BJ (cell line): Measurements from ENCODE around the gene CUL5. TPM values are rescaled to one million over a fixed set of nuclear protein-coding genes. Genes with fewer than 3 reads are reported as not detected.
A peak's percentile ranks its signal among the peaks of the same experiment; 100 is the strongest.

Experiments
- CTCF ChIA-PET: fragments of 350-600 bp; formaldehyde crosslinking; extraction: SDS; loops from one replicate; lab custom pipeline; 2021; ENCODE audit warnings: antibody characterized with exemption, inconsistent platforms; lab: Yijun Ruan, JAX
- POLR2A ChIA-PET: fragments of 300-600 bp; sonication (Branson Sonifier 250); formaldehyde crosslinking; extraction: SDS; loops from one replicate; lab custom pipeline; 2021; ENCODE audit warnings: antibody characterized with exemption; lab: Charles Lee
- DNase-seq: peaks from one replicate; pipeline ENCODE4 v3.0.0-alpha.2; 2011; ENCODE audit warnings: low read depth
- H3K27me3 ChIP-seq: 2 replicates; pipeline ENCODE4 v1.6.0; 2011; ENCODE audit warnings: low read length; ENCODE audit not compliant: control insufficient read depth, insufficient read depth
- H3K36me3 ChIP-seq: 2 replicates; pipeline ENCODE4 v1.5.1; 2011; ENCODE audit warnings: low read length; ENCODE audit not compliant: control insufficient read depth, insufficient read depth
- H3K4me3 ChIP-seq: 2 replicates; pipeline ENCODE4 v1.5.1; 2011; ENCODE audit warnings: low read depth, mild to moderate bottlenecking, control low read depth, low read length
- polyA minus RNA-seq: library from RNA; depleted of rRNA, polyadenylated mRNA; stranded (reverse); fragments of >200 nt; gene quantifications from 2 replicates; pipeline ENCODE4 v1.2.3, GENCODE V29; 2011; rRNA and poly(A)+ RNA removed
- polyA plus RNA-seq: library from polyadenylated mRNA; depleted of rRNA; stranded (reverse); fragments of >200 nt; gene quantifications from 2 replicates; pipeline ENCODE4 v1.2.3, GENCODE V29; 2011; rRNA removed
- TF ChIP-seq, protein P1 (sequence below): IDR thresholded peaks from 2 replicates; pipeline ENCODE4 v1.5.1; 2011; ENCODE audit warnings: low read depth, mild to moderate bottlenecking, control low read depth, inconsistent platforms, low read length, moderate library complexity; ENCODE audit not compliant: insufficient read depth

CUL5 gene
- 16.8 and 20.8 TPM in 2 replicates for polyA plus RNA-seq
- 39.0 and 47.6 TPM in 2 replicates for polyA minus RNA-seq

- TF ChIP-seq, protein P1, sequence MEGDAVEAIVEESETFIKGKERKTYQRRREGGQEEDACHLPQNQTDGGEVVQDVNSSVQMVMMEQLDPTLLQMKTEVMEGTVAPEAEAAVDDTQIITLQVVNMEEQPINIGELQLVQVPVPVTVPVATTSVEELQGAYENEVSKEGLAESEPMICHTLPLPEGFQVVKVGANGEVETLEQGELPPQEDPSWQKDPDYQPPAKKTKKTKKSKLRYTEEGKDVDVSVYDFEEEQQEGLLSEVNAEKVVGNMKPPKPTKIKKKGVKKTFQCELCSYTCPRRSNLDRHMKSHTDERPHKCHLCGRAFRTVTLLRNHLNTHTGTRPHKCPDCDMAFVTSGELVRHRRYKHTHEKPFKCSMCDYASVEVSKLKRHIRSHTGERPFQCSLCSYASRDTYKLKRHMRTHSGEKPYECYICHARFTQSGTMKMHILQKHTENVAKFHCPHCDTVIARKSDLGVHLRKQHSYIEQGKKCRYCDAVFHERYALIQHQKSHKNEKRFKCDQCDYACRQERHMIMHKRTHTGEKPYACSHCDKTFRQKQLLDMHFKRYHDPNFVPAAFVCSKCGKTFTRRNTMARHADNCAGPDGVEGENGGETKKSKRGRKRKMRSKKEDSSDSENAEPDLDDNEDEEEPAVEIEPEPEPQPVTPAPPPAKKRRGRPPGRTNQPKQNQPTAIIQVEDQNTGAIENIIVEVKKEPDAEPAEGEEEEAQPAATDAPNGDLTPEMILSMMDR = peak; percentile 92
- CTCF ChIA-PET = interaction anchor here (0.6 to 2.3 kb wide), 28 partner anchors 9 to 841 kb away, joined by 3 to 9 read pairs (median 4); no protein-coding TSS in a partner anchor
- Histone ChIP-seq H3K27me3 (no peaks in the 10 kb centered on the region), H3K36me3 (no peaks in the 10 kb centered on the region), H3K4me3 (peak within 1 kb of the TSS; percentile 88)
- POLR2A ChIA-PET = no interaction called here
- DNase-seq = peak; percentile 72
These were observed at the start of gene CUL5 for GRCh38 chr11:108008656-108009496. TSS of gene CUL5 (plus strand) at chr11:108008898. CDS start at chr11:108009349, 451 bp downstream.

- no peaks in the 10 kb centered on the region for H3K27me3 ChIP-seq
- H3K36me3 ChIP-seq = no peaks in the 10 kb centered on the region
- ChIA-PET POLR2A (no interaction called here), CTCF (no interaction called here)
- TF ChIP-seq, protein P1 = no peak
- DNase-seq = no peak
- H3K4me3 ChIP-seq = no peak overlapping the region
These were observed 47.2 kb upstream of the CUL5 start for GRCh38 chr11:107961480-107961879.

GRCh38 chr11:107962181-107962580 lies 46.5 kb upstream of the CUL5 start:
- no peaks in the 10 kb centered on the region for H3K36me3 ChIP-seq
- ChIA-PET CTCF (interaction anchor here (0.5 kb wide), 1 partner anchor 279 kb away, joined by 3 read pairs; no protein-coding TSS in a partner anchor), POLR2A (no interaction called here)
- no peak for DNase-seq
- TF ChIP-seq, protein P1 = no peak
- H3K4me3 ChIP-seq = no peak overlapping the region
- no peaks in the 10 kb centered on the region for H3K27me3 ChIP-seq

- Histone ChIP-seq H3K4me3 (no peak overlapping the region), H3K27me3 (no peaks in the 10 kb centered on the region), H3K36me3 (no peaks in the 10 kb centered on the region)
- ChIA-PET POLR2A (no interaction called here), CTCF (no interaction called here)
- no peak for DNase-seq
- TF ChIP-seq, protein P1 = no peak
These were observed 45.6 kb upstream of the CUL5 start for GRCh38 chr11:107963091-107963490.

DNA sequence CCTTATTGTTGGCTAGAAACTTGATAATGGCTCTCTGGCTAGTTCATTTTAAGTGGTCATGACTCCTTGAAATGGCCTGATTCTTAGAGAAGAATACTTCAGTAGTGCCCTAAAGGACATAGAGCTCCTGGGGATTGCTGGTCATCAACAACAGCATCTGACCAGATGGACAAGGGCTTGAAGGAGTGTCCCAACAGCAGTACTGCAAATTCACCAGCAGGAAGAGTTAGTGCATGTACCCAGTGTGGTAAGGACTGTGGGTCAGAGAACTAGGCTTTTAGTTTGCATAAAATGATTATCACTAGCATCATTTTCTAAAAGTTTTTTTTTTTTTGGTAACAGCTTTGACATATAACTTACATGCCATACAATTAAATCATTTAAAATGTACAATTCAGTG lies 39.5 kb upstream of the CUL5 start:
- Histone ChIP-seq H3K36me3 (no peaks in the 10 kb centered on the region), H3K27me3 (no peaks in the 10 kb centered on the region), H3K4me3 (no peak overlapping the region)
- ChIA-PET POLR2A (no interaction called here), CTCF (interaction anchor here (1.4 kb wide), 1 partner anchor 9 kb away, joined by 4 read pairs; no protein-coding TSS in a partner anchor)
- TF ChIP-seq, protein P1 = no peak
- DNase-seq = no peak
